ENCODE data around the gene SLAIN1. TPM values are rescaled to one million over a fixed set of nuclear protein-coding genes. Genes with fewer than 3 reads are reported as not detected.

Gene SLAIN1
- total RNA-seq, 1 donor from 2014 or later = 0.32 TPM

DNA sequence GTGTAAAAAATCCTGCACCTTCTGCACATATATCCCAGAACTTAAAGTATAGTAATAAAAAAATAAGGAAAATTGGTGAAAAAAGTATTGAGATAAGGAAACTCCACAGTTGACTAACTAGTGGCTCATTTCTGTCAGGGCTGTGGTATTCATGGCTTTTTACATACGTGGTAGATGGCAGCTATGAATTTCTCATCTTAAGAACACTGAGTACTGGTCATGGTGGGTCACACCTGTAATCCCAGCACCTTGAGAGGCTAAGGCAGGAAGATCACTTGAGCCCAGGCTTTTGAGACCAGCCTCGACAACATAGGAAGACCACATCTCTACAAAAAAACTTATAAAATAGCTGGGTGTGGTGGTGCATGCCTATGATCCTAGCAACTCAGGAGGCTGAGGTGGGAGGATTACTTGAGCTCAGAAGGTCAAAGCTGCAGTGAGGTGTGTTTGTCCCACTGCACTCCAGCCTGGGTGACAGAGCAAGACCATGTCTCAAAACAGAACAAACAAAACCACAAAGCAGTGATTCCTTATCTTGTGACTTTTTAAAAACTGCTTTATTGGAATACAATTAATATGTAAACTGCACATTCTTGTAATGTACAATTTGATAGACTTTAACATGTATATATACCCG, 16.8 kb downstream of the SLAIN1 start:
- ATAC-seq = no peak

DNA sequence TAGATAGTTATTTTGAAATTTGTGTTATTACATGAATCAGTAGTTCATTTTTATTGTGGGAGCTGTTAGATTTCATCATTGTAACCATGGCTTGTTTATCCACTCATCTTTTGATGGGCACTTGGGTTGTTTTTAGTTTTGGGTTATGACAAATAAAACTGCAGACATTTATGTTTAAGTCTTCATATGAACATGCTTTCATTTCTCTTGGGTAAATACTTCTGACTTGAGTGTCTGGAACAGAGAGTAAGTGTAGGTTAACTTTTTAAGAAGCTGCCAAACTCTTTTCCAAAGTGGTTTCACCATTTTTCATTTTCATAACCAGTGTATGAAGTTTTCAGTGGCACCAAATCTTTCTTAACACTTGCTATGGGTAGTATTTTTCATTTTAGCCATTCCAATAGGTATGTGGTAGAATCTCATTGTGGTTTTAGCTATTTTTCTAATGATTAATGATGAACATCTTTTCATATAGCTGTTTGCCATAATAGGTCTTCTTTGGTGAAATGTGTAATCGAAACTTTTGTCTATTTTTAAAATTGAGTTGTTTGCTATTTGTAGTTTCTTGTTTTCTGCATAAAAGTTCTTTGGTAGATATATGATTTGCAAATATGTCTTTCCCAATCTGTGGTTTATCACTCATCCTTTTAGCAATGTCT, 17.9 kb downstream of the SLAIN1 start:
- no peak for ATAC-seq

DNA sequence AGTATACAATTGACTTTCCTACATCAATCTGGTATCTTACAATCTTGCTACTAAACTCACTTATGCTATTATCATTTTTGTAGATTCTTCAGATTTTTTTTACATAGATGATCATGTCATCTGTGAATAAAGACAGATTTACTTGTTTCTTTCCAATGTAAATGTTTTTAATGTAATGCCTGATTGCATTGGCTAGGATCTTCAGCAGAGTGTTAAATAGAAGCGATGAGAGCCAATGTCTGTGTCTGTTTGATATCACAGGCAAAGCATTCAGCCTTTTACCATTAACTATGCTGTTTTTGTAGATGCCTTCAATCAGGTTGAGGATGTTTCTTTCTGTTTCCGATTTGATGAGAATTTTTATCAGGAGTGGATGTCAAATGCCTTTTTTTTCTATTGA, 19.2 kb downstream of the SLAIN1 start:
- no peak for ATAC-seq

DNA sequence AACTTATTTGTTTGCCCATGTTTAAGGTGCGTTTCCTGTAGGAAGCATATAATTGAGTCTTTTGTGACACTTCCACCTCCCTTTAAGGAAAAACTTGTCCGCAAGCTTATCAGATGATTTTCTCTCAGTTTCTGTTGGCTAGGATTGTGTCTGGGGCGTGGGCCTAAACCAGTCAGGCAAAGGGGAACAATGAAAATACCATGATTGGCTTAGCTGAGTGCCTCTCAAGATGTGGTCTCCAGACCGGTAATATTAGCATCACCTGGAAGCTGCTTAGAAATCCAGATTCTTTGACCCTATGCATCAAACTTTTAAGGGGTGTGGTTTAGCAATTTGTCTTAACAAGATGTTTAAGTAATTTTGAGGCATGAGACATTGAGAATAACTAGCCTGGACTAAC, 20.0 kb downstream of the SLAIN1 start:
- ATAC-seq = no peak

DNA sequence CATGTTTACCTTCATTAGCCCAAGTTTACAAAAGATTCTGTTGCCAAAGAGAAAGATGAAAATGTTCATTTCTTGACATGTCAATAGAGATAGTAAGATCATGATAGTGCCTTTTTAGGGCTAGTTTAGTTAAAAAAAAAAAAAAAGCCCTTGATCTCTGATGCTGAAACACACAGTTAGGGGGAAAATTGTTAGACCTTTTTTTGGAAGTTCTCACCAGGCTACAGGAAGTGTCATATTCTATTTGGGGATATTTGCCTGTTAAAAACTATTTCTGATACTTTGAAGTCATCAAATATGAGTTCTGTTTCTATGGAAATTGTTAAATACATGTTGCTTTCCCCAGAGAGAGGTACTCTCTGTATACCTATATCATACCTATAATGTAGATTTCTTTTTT, 21.6 kb downstream of the SLAIN1 start:
- ATAC-seq = no peak

DNA sequence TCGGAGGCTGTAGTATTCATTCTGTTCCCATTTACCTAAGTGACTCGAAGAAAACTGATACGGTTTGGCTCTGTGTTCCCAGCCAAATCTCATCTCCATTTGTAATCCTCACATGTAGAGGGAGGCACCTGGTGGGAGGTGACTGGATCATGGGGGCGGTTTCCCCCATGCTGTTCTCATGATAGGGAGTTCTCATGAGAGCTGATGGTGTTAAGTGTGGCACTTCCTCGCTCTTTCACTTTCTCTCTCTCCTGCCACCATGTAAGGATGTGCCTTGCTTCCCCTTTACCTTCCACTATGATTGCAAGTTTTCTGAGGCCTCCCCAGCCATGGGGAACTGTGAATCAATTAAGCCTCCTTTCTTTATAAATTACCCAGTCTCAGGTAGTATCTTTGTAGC, 23.5 kb downstream of the SLAIN1 start:
- ATAC-seq = no peak

DNA sequence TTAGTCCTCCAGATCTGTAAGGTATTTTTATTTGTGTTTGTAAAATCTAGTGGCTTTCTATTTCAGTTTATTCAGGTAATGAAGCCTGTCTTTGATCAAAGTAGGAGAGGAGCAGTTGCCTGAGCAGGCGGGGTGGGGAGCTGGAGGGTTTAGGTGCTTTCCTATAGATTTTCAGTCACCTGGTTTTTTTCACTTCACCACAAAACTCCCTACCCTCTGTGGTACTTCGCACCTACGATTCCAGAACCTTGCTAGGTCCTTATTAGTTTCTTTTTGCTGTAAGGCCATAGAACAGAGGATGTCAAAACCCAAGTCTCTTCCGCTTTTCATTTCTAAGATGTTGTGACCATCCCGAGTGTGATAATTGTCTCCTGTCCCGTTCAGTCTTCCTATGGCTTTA, 26.6 kb downstream of the SLAIN1 start:
- no peak for ATAC-seq

DNA sequence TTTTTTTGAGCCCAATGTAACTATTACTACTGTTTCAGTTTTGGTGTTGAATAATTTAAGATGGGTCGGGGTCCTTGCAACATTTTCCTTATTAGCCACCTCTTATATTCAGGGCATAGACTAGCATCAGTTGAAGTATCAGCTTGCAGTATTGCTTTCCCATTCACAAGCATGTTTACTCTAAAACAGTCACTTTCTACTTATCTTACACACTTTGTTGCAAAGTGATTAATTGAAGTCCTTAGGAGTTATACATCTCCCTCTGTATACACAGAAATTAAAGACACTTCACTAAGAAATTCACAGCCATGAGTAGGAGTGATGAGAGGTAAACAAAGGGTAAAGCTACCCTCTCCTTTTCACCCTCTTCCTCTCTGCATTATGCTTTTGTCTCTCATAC, 27.6 kb downstream of the SLAIN1 start:
- no peak for ATAC-seq

DNA sequence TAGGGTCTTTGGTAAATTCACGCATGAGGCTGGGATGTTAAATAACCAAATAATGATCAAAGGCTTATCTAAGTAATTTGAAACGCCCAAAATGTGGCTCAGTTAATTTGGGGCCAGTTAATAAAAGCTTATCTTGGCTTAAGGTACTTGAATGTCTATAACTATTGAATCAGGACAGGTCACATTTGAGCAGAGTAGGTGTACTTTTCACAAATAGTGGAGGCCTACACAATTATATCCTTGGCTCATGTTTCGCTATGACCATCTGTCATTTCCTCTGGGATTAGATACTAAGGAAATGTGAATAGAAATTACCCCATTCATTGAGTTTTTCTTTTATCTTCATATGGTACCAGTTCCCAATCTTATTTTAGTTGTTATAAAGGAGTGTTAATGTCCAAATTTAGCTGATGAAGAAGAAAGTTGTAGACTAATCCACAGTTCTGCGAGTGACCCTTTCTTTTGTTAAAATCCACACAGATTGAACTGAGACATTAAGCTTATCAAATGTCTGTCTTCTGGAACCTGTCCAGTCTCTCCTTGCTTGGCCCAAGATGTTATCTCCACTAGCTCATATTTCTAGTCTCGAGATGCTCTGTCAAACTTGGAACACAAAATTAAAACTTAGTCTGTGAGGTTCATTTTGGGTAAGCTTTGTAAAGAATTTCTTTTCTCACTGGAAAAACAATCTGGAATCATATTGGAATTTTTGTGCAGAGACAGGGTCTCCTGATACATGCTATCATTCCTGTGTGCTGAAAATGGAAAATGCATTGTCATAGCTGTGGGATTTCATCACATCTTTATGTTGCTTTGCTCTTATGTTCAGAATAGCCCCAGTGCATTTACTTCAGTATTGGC, 31.0 kb downstream of the SLAIN1 start:
- ATAC-seq = no peak

DNA sequence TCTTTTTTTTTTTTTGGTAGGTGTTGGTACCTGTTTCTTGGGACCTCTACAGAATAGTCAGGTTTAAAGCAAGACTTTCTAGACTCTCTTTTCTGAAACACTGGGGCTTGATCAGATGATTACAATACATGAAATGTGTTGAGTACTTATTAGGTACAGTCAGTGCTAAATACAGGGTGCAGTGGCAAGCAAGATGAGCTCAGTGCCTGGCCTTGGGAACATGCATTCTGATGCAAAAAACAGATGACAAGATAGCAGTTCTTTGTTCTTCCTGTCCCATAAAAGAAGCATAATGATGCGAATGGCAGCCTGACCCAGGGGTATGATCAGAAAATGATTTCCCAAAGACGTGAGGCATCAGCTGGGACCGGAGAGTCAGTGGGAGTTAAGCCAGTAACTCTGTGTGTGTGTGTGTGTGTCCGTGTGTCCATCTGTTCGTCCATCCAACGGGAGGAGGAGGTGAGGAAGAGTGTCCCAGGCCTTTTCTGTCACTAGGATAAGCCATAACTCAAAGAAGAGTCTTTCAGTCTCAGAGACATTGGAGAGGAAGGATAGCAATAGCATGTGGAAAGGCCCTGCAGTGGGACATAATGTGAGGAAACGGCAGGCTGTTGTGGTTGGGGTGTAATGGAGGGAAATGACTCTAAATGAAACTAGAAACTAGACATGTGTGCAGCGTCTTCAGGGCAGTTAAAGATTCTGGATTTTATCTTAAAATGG, 32.2 kb downstream of the SLAIN1 start:
- no peak for ATAC-seq

DNA sequence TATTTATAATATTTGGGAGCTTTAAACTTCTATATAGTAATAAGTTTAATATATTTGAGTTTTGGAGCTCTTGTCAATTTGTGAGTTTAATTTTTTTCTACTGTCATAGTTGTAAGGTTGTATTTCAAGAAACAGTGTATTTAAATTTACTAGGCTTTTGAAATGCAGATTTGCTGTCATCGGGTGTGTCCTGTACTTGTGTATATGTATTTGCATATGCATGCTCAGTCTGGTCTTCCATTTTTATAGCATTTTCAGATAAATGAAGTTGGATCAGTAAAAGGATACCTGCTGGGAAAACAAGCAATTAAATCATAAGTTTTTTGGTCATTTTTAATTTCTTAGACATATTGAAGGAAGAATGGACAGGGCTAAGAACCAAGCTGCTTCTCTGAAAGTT, 33.1 kb downstream of the SLAIN1 start:
- ATAC-seq = no peak

DNA sequence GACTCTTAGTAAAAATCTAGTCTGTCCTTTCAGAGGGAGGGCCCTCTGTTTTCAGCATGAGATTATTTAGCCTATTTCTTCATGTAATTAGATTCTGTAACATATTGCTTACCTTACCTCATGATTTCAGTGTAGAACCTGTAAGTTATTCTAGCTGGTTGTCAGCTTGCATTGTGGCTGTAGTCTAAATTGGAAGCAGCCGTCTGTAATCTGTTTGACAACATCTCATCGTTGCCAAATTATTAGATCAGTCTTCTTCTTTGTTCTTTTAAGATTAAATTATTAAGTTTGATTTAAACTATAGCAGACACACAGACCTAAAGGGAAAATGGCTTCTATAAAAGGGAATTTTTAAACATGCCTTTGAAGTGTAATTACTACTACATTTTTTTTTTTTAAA, 34.8 kb downstream of the SLAIN1 start:
- no peak for ATAC-seq

DNA sequence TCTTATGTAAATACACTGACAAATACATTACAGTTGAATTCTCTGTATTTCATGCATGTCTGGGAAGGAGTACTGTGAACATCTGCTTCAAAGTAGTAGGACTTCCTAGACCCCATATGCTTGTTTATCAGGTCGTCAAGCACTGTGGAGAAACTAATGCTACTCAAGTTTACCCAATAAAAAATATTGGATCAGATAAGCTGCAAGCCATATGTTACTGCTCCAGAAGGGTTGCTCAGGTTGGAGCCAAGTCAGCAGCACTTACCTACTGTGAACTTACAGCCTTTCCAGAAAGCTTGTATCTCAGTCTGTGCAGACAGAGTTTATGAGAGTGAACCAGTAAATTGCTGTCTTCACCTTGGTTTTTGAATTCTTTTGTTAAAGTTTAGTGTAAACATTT, 36.2 kb downstream of the SLAIN1 start:
- no peak for ATAC-seq

DNA sequence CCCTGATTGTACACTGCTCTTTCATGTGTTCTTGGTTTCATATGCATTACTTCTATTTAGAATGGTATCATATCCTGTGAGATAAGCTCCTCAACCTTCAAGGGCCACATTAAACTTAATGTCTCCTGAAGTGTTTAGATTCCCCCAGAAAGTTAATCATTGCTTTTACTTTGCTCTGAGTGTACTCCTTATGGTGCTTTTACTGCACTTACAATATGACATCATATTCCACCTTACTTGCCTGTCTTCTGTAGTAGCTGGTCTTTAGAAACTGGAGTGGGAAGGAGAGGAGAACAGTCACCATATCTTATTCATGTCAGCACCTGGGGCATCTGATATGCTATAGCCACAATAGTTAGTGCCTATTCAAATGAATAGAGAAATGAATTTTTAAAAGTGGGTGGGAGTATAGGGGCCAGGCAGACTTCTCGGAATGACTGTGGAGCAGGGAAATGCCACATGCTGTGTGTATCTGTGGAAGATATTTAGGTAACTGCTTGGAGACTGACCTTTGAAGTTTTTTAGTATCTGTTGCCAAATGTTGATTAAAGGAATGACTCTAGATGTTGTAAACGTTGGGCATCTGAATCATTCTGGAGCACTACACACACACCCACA, 40.2 kb downstream of the SLAIN1 start:
- no peak for ATAC-seq

DNA sequence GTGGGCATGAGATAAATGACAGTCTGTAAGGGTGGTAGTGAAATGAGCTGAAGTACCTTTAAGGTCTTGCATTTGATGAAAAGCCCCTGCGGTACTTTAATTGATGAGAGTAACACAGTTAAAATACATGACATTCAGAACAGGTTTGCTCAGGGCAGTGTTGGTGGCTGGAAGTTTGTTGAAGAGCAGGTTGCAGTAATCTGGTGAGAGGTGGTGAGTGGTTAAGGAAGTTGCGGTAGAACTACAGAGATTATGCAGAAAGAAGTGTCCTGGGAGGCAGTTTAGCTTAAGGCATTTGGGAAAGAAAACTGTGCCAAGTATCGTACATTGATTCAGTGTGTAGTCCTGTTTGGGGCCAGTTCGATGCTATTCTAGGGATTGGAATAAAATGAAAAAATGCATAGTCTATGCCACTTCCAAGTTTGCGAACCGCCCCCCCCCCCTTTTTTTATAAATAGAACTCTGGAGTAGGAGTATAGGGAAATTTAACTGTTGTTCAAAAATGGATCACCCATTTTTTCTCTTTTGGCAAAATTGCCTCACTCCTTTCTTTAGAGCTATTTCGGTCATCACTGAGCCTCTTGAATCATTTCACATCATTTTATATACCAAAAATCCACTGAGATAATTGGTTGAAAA, 42.7 kb downstream of the SLAIN1 start:
- no peak for ATAC-seq

DNA sequence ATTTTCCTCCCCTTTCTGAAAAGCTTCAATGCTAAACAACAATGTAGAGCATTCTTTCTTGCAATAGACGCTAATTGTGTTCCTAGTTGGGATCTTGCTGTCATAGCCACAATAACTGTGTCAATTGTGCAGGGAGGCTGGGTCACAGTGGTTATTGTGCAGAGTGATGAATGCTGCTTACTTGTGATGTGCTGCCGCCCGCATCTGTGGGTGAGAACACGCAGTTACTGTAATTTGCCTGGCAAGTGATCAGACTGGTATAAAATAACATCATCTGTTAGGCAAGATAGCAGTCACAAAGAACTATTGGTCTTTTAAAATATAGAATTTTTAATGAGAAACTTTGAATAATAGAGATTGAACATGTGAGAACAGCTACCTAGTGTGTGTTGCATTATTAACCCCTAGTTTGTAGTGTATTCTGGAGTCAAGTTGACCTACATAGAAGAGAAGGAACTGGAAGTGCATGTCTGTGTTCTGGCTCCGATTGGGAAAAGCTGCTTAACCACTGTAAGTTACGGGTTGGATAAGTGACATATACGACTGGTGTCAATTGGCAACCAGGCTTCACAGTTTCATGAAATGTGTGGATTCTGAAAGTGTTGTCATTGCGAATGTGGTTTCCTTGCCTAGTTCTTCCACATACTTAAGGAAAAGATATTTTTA, 43.6 kb downstream of the SLAIN1 start:
- no peak for ATAC-seq

DNA sequence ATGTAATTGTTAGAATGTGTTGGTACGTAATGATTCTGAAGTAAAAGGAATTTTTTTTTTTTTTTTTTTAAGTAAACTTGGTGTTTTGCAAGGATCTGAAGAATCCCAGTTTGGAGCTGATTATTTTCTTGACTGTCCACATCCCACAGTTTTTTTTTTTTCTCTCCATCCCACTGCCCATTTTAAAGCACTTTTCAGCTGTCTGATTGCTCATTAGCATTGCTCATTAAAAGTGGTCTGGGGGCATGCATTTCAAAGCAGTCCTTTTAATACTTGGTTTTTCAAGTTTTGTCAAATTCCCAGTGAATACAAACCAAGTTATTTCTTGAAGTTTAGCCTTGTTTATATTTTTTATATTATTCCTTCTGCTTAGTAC, 44.1 kb downstream of the SLAIN1 start:
- ATAC-seq = no peak

DNA sequence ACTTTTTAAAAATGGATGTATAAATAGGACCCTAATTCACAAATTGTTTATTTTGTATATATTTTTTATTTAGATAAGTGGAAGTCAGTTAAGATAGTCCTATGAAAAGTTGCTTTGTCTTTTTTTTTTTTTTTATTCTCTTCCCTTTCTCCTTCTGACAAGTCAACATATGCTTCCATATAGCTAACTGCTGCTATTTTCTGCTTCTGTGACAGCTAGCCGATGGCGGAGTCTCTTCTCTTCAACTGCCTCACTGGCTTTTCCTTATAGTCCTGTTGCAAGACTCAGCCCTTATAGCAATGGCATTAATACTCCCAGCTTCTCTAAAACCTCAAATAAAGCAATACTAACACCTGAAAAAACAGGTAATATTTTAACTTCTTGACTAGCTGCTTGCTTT, 45.3 kb downstream of the SLAIN1 start:
- ATAC-seq = no peak

DNA sequence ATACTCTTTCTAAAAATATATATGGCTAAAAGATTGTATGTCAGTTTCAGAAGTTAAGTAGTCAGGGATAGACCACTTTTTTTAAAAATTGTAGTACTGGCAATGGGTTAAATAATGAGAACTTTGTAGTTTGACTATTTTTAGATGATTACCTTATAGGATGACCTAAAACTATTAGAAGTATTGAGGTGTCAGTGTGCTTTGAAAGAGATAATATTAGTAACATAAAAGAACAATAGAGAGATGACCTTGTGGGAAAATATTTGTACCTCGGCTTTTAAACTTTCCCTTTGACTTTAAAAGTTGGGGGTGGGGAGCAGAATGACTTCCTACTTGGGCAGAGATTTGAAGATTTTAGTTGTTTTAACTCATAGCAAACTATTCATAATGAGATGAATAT, 48.3 kb downstream of the SLAIN1 start:
- ATAC-seq = no peak

DNA sequence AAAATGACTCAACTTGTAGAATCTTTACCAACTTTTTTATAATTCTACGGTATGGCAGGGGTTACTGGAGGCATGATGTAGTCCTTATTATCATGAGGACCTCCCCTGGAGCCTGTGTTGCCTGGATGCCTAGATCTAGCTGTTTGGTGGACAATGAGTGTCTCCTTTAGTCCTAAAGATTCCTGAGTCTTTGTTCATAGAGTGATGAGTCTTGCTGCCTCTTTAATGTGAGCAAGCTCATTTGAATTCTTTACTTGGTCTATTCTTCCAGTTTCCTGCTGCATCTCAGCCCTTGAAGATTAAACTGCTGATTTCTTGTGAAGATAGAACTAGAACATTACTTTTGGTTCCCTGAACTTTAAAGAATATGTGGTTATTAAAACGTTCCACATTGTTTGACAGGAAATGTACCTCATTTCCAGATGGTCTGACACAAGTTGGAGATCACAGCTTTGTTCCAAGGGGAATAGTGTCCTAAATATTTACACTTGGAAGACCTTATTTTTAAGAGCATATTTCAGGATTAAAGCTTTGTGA, 51.9 kb downstream of the SLAIN1 start:
- no peak for ATAC-seq
